HG03139 (cell line): ENCODE data around the gene SPAG8.

Experiments used
- ATAC-seq: cut with Tn5 transposase; IDR thresholded peaks from one replicate; pipeline ENCODE4 v1.9.1; 2021; ENCODE audit not compliant: unreplicated experiment

Gene SPAG8

DNA sequence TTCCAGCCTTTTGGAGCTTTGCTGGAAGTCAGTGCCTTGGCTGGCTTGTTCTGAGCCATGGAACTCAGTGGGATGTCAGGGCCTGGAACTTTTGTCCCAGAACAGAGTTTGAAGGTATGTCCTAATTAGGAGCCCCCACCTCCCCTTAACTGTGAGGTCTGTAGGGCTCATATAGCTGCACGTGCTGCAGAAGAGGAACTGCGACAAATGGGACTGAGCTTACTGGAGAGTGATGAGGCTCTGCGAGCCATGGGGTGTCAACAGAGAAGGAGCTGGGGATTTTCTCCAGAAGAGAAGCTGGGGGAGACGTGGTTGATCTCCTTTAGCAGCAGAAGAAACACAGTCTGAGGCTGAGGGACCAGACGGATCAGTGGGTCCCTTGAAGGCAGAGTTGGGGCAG, 27.9 kb upstream of the SPAG8 start:
- ATAC-seq, result no peak

DNA sequence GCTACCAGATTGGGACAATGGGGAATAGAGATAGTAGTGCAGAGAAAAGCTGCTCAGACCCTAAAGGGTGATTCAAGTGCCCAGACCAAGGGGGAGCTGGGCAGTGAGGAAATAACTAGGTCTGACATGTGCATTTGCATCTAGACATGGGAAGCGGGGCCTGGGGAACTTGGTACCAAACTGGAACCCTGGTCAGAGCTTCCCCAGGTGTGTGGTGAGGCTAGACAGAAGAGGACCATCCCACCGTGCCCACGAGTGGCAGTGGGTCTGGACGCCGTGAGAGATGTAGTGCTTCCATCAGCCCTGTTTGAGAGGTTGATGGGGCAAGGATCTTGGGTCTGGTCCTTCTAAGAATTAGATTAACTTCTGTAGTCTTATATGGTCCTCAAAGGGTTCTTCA, 24.5 kb upstream of the SPAG8 start:
- ATAC-seq, result no peak

DNA sequence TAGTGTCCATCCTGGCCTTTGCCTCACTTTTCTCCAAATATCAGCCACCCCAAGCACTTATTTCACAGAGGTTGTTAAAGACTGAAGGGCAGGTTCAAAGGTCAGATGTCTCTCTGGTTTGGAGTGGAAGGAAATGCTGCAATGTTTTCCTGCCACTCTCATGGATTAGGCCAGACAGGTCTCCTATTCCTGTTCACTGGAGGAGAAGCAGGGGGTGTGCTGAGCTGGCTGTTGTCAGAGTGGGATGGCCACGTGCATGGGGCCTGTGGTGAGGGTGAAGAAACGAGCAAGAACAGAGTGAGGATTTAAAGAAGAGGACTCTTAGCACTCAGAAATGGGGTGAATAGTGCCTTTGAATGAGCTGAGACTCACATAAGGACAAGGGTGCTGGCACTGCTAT, 23.7 kb upstream of the SPAG8 start:
- no peak for ATAC-seq

DNA sequence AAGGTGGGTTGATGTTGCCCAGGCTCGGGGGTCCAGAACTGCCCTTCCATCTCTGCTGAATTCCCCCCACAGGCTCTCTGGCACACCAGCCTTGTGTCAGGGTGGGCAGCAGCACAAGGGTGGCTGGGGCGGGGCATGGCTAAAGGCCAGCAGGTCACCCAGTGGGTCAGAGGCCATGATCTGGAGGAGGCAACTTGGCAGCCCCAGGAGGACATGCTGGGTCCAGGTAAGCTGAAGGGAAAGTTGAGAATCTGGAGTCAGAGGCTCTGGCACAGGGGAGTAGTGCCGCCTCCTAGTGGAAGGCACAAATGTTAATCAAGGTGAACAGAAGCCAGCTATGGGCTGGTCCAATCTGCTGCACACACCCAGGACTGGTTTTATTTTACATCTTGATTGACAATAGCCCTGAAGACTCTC, 23.2 kb upstream of the SPAG8 start:
- ATAC-seq, result no peak

DNA sequence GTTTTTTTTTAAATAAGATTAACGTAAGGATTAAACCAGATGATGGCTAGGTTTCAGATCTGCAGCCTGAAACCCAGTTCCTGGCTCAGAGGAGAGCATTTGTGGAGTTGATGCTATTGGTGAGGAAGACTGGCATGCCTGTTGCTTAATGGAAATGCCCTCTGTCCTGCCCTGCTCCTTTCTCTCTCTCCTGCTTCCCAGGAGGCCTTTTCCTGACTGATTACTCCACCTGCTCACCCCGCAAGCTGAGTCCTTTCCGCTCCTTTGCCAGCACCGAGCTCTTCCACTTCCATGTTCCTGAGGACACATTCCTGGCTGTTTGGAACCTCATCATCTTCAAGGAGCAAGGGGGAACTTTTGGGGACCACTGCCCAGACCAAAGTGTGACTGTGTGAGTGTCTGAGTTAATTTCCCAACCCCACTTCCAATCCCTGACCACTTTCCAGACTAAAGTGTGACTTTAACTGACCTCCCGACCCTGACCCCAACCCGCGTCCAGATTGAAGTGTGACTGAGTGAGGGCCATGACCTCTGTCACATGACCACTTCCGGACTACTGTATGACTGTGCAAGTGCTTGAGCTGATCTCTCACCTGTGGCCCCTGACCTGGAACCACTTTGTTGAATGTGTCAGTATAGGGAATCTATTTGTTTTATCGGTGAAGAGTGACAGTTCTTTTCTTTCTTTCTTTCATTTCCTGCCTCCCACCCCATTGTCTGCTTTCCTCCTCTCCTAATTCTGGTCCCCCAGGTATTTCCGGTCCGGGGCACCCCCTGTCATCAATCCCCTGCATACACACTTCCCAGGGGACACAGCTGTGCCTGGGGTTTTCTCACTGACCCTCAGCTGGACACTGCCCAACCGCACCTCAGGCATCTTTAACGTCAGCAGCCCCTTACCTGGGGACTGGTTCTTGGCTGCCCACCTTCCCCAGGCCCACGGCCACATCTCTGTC, 22.5 kb upstream of the SPAG8 start:
- ATAC-seq, result no peak

DNA sequence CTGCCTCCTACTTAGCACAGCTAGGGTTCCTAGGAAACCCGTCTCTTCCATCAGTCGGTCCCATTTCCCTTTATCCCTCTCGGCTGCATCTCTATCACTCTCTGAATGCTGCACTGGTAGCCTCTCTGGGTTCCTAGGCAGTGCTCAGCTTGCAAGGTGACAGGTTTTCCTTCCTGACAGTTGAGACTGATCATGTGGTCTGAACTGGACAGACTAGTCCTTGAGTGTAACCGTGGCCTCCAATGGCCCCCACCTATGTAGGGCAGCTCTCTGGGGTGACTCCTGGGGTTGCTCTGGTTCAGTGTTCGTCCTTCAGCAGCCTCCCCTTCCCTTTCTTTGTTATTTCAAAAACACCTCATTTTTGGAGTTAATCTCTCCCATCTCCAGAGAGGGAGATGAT, 20.8 kb upstream of the SPAG8 start:
- no peak for ATAC-seq

DNA sequence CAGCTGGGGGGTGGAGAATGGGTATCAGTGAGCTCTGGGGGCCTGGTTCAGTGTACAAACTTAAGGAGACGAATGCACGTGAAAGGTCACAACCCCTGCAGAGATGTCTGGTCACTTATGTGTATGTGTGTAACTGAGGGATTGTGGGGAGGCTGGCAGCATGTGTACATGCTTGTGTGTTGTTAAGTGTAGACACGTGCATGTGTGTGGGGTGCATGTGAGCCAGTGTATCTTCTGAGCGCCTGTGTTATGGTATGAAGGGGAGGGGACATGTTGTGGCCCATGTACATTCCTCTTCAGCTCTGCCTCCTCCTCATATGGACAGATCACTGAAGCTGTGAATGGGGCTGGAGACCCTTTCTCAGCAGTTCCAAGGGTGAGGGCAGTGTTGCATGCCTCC, 19.0 kb upstream of the SPAG8 start:
- ATAC-seq, result no peak

DNA sequence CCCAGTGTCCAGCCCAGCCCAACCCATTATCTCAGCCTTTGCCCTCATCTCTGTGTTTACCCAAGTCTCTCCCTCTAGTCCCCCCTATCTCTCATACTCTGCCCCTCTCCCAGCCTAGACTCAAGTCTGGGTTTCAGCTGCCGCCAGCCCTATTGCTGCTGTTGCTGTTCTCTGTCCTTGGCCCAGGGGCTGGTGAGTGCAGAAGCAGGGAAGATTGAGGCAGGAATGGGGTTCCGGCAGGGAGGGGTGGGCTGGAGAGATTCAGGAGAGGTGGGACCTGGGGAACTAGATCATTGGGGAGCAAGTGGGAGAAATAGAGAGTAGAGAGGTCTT, 17.7 kb upstream of the SPAG8 start:
- no peak for ATAC-seq

DNA sequence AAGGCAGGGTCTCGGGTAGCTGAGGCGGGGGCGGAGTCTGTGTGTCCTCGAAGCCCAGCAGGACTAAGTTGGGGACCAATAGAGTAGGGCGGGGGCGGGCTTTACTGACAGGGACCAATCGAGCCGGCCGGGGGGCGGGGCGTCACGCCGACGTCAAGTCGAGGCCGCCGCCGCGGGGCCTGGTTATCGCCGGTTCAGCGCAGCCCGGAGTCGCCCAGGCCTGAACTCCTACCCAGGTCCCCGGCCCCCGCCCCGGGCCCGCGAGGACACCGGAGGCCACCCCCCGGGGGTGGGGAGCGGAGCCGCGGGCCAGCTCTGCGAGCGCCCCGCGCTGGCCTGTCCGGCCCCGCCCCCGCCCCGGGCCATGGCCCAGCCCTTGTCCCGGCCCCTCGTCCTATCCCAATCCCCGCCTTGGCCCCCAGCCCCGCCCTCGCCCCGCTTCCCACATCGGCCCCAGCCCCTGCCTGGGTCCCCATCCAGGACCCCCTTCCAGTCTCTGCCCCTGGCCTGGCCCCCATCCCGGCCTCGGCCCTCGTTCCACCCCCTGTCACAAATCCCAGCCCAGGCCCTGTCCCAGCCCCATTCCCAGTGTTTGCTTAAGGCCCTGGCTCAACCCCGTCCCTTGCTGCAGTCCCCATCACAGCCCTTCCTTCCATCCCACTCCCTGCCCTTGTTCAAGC, 17.2 kb upstream of the SPAG8 start, which contains the start of gene TMEM8B:
Gene TMEM8B, plus strand, starts transcription at position 145 of the 680 bp plus-strand sequence. Its CDS starts 220 bp downstream, at position 365.
- peak; percentile 66 for ATAC-seq

DNA sequence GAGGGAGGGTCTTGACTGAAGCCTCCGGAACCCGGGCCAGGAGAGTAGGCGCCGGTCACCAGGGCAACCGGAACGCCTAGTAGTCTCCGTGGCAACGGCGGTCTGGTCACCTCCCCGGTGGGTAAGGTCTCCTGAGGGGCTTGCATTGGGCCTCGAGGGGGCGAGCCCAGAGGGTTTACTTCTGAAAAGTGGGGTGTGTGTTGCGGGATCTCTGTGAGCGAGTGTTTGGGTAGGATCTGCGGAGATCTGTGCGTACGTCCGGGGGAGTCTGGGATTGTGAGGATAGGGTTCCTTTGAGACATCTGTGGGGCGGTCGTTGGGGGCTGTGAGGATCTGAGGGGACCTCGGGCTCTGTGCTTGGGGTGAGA, 16.6 kb upstream of the SPAG8 start, which contains the start of gene FAM221B:
Gene FAM221B, minus strand, starts transcription at position 17 of the 368 bp plus-strand sequence. CDS start 2,571 bp downstream, outside the sequence.
- no peak for ATAC-seq

DNA sequence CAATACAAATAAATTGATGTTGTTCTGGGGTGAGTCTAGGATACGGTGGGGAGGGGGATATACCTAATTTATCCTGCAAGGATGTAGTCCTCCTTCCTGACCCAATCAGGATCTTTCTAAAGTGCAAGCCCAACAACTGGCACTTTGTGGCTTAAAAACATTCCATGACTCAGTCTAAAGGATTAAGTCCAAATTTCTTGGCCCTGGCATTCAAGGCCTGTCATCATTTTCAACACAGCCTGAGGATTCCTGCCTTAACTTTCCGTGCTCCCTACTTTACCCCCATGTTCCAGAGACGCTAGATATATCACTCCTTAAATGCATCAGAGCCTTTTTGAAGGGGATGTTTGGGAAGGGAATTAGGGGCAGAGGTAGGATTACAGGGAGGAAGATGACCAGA, 15.4 kb upstream of the SPAG8 start:
- ATAC-seq, result no peak

DNA sequence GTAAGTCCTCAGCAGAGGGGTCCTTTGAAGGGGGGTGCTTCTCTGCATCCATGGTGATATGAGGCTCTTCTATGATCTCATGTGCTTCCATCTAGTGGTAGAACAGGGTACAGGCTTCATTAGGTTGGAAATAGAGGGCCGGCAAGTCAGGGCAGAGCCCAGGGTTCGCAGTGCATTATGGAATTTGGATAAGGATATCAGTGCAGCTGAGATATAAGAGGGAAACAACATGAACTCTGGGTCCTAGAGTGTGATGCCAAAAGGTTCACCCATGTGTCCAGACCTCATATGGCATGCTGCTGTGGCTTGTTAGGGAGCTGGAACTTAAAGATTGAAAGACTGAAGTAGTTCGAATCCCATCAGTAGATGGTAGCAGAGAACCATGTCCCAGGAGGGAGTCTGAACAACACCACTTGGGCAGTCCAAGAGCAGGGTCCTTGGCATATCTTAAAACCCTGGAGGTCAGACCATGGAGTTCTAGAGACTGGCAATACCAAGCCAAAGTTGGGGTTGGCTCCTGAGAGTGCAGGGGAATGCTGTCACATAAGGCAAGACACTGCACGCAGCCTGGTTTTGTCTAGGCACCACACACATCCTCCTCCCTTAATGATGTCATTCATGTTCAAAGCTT, 14.1 kb upstream of the SPAG8 start:
- ATAC-seq, result no peak

DNA sequence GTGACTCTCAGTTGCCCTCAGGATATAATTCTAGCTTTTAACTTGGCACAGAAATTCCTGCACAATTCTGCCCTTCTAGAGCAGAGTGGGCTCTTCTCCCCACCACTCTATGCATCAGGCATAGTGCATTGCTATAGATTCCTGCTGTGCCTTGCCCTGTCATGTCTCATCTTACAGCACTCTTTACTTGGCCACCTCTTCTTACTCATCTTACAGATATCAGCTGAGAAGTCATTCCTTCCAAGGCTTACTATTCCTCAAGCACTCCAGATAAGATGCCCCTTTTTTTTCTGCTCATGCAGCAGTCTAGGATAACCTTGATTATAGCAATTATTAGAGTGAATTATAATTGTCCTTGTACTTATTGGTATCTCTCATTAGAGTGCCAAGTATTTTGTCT, 10.9 kb upstream of the SPAG8 start:
- no peak for ATAC-seq

DNA sequence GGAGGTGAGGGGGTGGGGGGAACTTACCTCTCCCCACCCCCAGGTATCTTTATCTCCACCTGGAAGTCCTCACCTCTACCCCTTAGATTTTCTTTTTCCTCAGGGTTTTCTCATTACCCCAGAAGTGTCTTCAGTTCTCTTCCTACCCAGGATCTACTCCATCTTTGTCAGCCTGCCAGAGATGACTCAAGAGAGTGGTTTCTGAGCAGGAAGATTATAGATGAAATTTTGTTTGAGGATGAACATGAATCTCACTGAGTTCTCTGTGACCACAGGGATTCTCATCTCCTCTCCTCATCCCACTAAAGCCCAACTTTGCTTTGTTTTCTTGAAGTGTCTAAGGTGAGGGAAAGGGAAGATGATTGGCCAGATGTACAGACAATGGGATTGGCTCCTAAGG, 8.0 kb upstream of the SPAG8 start:
- no peak for ATAC-seq

DNA sequence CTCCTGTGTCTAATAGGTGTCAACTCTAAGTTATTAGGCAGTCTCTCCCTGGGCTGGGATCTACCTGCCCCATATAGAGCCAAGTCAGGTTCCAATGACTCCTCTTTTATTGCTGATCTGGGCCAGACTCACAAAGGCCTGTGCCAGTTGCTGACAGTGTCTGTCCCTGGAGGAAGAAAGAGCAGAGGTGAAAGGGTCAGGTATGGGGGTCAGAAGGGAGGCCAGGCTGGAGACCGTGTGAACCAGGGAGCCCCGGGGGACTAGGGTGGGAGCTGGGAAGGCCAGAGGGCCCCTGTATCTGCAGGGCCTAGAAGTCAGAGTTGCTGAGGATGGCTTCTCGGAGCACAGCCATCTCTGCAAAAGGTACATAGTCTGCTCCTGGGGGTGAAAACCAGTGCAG, 6.3 kb upstream of the SPAG8 start:
- no peak for ATAC-seq

DNA sequence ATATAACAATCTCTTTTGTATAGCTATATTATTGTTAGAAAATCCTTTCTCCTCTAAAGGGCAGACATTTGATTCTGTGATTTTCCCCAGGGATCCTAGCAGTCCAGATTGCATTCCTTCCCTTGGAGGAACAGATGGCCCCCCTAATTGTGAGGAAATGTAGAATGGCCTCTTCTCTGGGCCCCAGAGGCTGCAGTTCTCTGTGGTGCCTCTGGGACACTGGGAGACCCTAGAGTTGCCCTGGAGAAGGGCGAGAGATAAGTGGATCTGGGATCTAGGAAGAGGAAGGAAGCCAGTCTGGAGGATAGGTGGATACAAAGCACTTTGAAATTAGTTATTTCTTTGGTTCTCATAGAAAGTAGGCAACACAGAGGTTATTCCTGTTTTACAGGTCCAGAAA, 4.6 kb upstream of the SPAG8 start:
- no peak for ATAC-seq

DNA sequence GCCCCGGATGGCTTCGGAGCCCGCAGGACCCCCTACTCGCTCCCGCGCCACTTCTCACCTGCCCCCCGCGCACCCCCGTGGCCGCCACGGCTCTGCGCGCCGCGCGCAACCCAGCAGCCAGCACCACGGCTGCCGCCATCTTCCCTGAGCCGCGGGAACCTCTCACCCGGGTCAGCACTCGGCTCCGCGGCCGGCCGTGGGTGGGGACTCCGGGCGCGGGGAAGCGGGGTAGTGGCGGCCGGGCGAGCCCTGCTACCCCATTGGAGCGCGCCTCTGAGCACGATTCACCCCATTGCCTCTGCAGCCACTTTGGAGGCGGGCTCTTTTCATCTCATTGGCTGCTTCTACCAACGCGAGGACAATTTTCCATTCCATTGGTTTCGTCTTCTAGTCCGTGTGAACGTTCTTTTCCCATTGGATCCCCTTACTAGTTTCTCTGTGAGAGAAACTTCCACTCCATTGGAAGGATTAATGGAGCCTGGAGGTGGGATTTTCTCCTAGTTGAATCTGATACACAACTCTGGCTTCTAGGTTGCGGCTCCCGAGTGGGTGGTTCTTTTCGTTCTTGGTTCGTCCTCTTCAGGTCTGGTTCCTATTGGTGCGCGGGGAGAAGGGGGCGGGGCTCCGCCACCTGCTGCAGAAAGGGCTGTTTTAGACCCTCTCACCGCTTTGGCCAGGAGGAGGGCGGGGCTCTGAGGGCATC, 2.9 kb upstream of the SPAG8 start, which contains the start of gene HINT2:
Gene HINT2, minus strand, starts transcription at position 202 of the 703 bp plus-strand sequence. Its CDS starts 63 bp downstream, at position 139.
- peak; percentile 66 for ATAC-seq

DNA sequence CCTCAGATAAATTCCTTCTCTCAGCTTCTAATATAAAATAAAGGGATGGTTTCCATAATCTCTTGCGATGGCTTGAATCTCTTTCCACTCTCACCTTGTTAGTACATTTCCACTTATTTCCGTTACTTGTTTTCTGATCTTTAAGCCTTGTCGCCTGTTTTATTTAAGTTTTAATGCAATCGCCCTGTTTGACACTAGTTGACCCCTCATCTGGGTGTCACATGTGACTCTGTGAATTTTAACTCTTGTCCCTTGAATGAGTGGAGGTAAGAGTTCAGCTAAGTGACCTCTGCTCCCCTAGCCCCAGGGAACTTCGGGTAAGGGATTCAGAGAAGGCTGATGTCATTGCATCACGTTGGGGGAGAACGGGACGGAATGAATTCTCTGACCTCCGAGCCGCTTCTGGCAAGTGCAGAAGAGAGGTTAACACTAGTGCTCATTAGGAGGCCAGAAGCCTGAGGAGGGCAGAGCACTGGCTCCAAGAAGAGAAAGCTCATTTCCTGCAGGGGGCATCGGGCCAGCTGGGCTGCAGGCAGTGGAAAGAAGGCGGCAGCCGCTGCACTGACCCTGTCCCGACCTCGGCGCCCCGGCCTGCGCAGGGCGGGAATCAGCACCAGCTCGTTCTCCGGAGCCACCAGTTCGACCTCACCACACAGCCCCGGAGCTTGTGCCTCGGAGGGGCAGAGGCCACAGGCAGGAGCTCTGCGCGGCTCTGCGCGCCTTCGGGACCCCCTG, 2.2 kb upstream of the SPAG8 start:
- peak; percentile 16 for ATAC-seq

DNA sequence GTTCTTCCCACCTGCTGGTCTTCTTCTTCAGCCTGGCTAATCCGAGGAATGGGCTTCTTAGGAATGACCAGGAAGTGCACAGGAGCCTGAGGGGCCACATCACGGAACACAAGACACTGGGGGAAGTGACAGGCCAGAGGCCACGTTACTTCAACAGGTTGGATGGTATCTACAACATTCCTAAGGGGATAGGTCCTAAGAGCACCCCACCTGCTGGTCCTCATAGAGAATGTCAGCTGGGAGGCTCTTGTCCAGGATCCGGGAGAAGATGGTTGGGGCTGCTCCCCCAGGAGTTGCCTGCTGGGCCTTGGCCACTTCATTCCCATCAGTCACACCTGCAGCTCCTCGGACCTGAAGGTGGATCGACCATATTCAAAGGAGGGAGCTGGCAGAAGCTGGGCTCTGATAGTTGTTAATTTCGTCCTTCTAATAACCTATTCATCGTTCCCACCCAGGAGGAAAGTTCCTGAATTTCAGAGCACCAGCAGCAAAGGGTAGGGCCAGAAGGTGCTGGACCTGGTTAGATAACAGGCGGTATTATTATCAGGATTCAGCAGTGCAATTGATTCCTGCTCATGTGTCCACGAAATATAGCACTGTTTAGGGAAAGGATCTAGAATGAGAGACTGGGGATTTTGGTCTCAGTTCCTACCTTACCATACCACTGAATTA, 1.5 kb upstream of the SPAG8 start:
- ATAC-seq, result no peak
